Kidney (tissue), 14 donors: ENCODE results near the gene DNLZ. TPM values are rescaled to one million over a fixed set of nuclear protein-coding genes. Genes with fewer than 3 reads are reported as not detected.

Source experiments
- DNase-seq, 5 donors: peaks; one replicate each; pipeline ENCODE4 v3.0.0-alpha.2; 2013 to 2020
- FAIRE-seq: peaks from 2 replicates; lab custom pipeline; 2012; peaks lifted over from hg19 to GRCh38; lab: Jason Lieb, UNC
- H3K27ac ChIP-seq, 2 donors: one replicate each; pipeline ENCODE4 v1.7.0; 2013; ENCODE audit warnings: low read depth in 2 of 2, low read length in 2 of 2, inconsistent platforms in 1 of 2
- H3K27me3 ChIP-seq: one replicate; pipeline ENCODE4 v1.7.1; 2013; ENCODE audit warnings: low read length, inconsistent platforms; ENCODE audit not compliant: control insufficient read depth, insufficient read depth
- H3K36me3 ChIP-seq, 3 donors: one replicate each; pipeline versions ENCODE4 v1.7.0 to v1.7.1; 2013; ENCODE audit warnings: low read length in 3 of 3, control low read depth in 1 of 3, inconsistent platforms in 1 of 3; ENCODE audit not compliant: insufficient read depth in 3 of 3, control insufficient read depth in 2 of 3
- H3K4me1 ChIP-seq, 3 donors: one replicate each; pipeline versions ENCODE4 v1.7.0 to v1.7.1; 2013; ENCODE audit warnings: low read length in 3 of 3, inconsistent platforms in 1 of 3, low read depth in 1 of 3; ENCODE audit not compliant: control insufficient read depth in 2 of 3, insufficient read depth in 2 of 3
- H3K4me3 ChIP-seq, 3 donors: one replicate each; pipeline versions ENCODE4 v1.7.0 to v1.8.1; 2013; ENCODE audit warnings: low read length in 3 of 3, control low read depth in 1 of 3, inconsistent platforms in 1 of 3
- H3K9ac ChIP-seq, 3 donors: one replicate each; pipeline versions ENCODE4 v1.7.0 to v1.7.1; 2013; ENCODE audit warnings: low read length in 3 of 3, control low read depth in 1 of 3, inconsistent platforms in 1 of 3
- H3K9me3 ChIP-seq, 3 donors: one replicate each; pipeline versions ENCODE4 v1.7.0 to v1.7.1; 2013; ENCODE audit warnings: low read length in 3 of 3, control low read depth in 1 of 3, inconsistent platforms in 1 of 3; ENCODE audit not compliant: control insufficient read depth in 2 of 3, insufficient read depth in 1 of 3
- intact Hi-C: fragments of 100-400 bp; cut with DNase I; formaldehyde crosslinking; loops from one replicate; pipeline ENCODE4 v1.11.1; 2022
- polyA plus RNA-seq: library from polyadenylated mRNA; stranded (reverse); fragments of 350-450 nt; fragmentation: Illumina TruSeq; extraction: RNeasy Lipid Tissue Mini Kit (QIAGEN cat#74804); gene quantifications from one replicate; pipeline ENCODE4 v1.2.3, GENCODE V29; 2014; ENCODE audit warnings: low read depth, low replicate concordance; ENCODE audit not compliant: insufficient read depth
- total RNA-seq: library from RNA; stranded (reverse); fragmentation: NEBNext Ultra II Directional; extraction: Animal tissue kit (Norgen Biotek cat#: 25700); gene quantifications from one replicate; pipeline ENCODE4 v1.2.1, GENCODE V29; 2021
- TF ChIP-seq, protein P1 (sequence below): IDR thresholded peaks from 3 replicates; pipeline ENCODE4 v1.5.1; 2012; ENCODE audit warnings: mild to moderate bottlenecking, moderate library complexity, borderline replicate concordance; ENCODE audit not compliant: insufficient read depth; ENCODE audit errors: extremely low read depth
- donor health status: control.
- donor health status: control.
- donor health status: control.
- donor health status: control.
- donor health status: control.
- donor health status: DM: yes; HTN: yes; CAD: no.
- donor health status: Normal renal cell carcinoma (clear cell type).

Gene DNLZ
- total and polyA plus RNA-seq, 2 donors from 2014 or later, result 22.1 to 30.4 TPM

GRCh38 chr9:136372006-136372405 lies 8.5 kb upstream of the DNLZ start:
- no peak for FAIRE-seq
- Histone ChIP-seq H3K9me3 (no peaks in the 10 kb centered on the region), H3K4me3 (no peak overlapping the region), H3K27ac (peak overlapping the region; percentile 22 to 41), H3K4me1 (peaks cover 0 to 13% (median 3%) of the 10 kb centered on the region in 3 donors), H3K9ac (no peak overlapping the region), H3K36me3 (no peaks in the 10 kb centered on the region), H3K27me3 (no peaks in the 10 kb centered on the region)
- intact Hi-C loops, result no loop called here
- TF ChIP-seq, protein P1, sequence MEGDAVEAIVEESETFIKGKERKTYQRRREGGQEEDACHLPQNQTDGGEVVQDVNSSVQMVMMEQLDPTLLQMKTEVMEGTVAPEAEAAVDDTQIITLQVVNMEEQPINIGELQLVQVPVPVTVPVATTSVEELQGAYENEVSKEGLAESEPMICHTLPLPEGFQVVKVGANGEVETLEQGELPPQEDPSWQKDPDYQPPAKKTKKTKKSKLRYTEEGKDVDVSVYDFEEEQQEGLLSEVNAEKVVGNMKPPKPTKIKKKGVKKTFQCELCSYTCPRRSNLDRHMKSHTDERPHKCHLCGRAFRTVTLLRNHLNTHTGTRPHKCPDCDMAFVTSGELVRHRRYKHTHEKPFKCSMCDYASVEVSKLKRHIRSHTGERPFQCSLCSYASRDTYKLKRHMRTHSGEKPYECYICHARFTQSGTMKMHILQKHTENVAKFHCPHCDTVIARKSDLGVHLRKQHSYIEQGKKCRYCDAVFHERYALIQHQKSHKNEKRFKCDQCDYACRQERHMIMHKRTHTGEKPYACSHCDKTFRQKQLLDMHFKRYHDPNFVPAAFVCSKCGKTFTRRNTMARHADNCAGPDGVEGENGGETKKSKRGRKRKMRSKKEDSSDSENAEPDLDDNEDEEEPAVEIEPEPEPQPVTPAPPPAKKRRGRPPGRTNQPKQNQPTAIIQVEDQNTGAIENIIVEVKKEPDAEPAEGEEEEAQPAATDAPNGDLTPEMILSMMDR, result no peak
- no peak for DNase-seq

DNA sequence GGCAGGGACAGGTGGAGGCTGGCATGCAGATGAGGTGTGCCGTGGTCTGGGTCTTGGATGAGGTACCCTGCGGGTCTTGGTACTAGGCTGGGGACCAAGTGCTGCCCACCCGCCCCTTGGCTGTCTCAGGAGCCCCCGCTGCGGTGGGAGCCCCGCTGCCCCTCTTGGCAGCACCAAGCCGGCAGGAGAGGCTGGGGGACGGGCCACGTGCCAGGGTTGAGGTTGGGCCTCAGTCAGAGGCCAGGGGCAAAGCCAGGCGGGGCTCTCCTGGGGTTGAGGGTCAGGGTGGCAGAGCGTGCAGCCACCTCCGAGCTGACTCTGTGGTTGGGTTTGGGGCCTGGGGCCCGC lies 8.0 kb upstream of the DNLZ start:
- FAIRE-seq (no peak), DNase-seq (peak in 1 of 5 donors; percentile 69)
- H3K9me3 ChIP-seq, result no peaks in the 10 kb centered on the region
- peaks cover 0 to 11% (median 3%) of the 10 kb centered on the region in 3 donors for H3K4me1 ChIP-seq
- TF ChIP-seq, protein P1, result no peak
- no peak overlapping the region for H3K4me3 ChIP-seq
- no peak overlapping the region for H3K9ac ChIP-seq
- intact Hi-C loops, result no loop called here
- no peaks in the 10 kb centered on the region for H3K36me3 ChIP-seq
- no peaks in the 10 kb centered on the region for H3K27me3 ChIP-seq
- no peak overlapping the region for H3K27ac ChIP-seq

GRCh38 chr9:136370687-136371532 lies 7.4 kb upstream of the DNLZ start:
- Histone ChIP-seq H3K9me3 (no peaks in the 10 kb centered on the region), H3K4me1 (peaks cover 0 to 11% (median 3%) of the 10 kb centered on the region in 3 donors), H3K27ac (no peak overlapping the region), H3K9ac (no peak overlapping the region), H3K27me3 (no peaks in the 10 kb centered on the region), H3K4me3 (no peak overlapping the region), H3K36me3 (no peaks in the 10 kb centered on the region)
- TF ChIP-seq, protein P1, result no peak
- intact Hi-C loops, result no loop called here
- DNase-seq (peak in 1 of 5 donors; percentile 51), FAIRE-seq (no peak)
